Stimulated activated CD4-positive, alpha-beta T cell treated with anti-CD3 and anti-CD28 coated beads, Interleukin-15, amount 100 ng/mL, for 24 hours (primary cell): Measurements from ENCODE around the gene EHBP1.
"Not testable (repeated sequence)": the region's sequence is repeated elsewhere in the genome, so short reads cannot be mapped to it uniquely, and the experiment has no call there.

Experiments
- DNase-seq: peaks from one replicate; pipeline ENCODE4 v3.0.0-alpha.2; 2020

The EHBP1 gene

DNA sequence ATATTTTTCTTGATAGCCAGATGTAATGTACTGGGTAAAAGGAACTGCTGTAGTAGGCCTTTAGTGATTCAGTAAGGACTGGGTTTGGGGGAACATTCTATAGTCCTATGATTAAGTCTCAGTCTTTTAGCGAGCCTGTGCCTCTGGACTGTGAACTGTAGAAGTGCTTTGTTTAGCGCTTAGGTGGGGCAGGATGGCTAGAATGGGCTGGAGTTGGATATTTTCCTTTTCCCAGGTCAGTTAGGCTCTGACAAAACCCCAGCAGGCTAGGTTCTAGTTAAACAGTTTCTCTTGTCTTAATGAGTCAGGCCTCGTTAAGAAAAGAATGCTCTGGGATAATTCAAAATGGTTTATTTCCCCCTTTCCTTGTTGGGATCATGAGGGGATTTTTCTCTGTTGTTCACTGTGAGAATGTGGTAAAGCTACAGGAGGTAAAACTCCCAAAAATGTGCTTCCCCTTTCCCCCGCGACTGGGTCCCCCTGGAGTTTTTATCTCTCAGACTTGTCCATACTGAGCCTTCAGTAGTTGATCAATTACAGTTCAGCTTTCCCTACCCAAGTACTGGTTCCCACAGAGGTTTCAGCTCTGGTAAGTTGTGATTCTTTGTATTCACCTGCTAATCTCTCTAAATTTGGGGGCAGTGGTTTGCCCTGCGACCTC lies 31.5 kb downstream of the EHBP1 start:
- DNase-seq: no peak

DNA sequence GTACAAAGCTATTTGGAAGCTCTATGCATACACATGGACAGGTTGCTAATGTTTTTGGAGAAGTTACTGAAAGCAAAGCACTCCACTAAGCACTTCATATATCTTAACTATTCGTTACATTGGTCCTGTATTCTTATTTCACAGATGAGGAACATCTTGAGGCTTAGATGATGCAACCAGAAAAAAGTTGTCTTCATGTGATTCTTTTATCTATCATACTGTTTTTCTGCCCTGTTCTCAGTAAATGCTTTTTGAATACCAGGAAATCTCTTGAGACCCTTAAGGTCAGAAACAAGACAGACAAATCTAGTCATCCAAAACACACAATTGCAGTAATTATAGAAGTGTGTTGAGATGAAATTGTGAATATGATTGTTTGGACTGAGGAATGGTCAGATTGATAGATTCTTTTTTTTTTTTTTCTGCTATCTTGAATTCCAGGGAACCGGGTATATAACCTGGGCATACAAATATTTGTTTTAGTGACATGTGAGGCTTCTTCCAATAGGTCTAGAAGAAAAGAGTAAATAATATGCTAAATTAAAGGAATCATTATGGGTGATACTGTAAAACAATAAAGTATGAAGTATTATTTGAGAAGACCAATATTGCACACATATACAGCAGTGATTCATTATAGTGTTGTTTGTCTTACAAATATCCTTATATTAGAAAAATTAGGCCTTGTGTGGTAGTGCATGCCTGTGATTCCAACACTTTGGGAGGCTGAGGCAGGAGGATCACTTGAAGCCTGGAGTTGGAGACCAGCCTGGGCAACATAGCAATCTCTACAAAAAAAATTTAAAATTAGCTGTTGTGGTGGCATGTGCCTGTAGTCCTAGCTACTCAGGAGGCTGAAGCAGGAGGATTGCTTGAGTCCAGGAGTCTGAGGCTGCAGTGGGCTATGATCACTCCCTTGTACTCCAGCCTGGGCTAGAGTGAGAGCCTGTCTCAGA lies 33.7 kb downstream of the EHBP1 start:
- no peak for DNase-seq

DNA sequence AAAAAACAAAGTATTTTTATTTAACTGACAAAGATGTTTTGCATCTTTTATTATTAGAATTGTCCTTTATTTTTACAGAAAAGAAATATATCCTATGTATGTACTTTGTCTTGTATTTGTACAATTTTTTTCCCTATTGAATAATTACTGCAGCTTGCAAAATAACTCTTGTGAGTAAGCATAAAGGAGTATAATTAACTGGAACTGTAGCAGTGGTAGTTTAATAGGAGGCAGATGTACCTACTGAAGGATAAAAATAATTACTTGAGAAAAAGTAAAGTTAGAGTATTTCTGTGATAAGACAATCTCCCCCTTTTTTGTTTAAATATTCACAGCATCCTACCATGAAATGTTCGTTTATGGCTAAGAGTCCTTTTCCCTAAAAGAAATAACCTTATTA lies 34.7 kb downstream of the EHBP1 start:
- no peak for DNase-seq

DNA sequence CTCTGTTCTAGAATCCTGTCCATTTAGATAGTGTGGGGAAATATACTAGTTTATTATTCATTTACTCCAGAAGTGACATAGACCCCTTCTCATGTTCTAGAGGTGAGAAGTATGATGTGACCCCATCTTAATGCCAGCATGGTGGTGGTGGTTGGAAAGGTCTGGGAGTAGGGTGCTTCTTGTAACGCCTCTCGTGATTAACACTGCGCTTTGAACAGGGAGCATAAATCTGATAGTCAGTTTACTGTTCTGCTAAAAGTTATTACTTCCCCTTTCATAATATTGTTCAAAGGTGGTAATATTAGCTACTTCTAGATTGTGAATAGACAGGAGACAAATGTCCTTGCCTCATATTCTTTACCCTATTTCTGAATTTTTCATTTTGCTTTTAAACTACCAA lies 35.6 kb downstream of the EHBP1 start:
- no peak for DNase-seq

DNA sequence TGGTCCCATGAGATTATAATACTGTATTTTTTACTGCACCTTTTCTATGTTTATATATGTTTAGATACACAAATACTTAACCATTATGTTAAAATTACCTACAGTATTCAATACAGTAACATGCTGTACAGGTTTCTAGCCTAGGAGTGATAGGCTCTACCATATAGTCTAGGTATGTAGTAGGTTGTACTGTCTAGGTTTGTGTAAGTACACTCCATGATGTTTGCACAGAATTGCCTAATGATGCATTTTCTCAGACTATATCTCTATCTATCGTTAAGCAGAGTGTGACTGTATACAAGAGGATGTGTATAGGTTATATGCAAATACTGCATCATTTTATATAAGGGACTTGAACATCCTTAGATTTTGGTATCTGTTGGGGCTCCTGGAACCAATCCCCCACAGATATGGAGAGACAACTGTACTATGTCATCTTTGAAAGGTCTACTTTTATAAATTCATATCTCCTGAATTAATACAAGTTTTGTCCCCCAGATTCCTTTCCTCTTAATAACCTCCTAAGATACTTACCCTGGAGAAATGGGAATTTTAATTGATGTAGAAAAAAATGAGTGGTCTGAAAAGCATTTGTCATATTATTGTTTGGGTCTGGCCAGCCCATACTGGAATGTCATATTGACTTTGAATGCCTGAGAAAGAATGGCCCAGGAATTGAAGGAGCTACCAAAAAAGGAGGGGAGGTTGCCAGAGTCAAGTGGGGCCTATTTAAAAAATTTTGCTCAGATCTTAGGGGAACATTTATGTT lies 36.6 kb downstream of the EHBP1 start:
- no peak for DNase-seq

DNA sequence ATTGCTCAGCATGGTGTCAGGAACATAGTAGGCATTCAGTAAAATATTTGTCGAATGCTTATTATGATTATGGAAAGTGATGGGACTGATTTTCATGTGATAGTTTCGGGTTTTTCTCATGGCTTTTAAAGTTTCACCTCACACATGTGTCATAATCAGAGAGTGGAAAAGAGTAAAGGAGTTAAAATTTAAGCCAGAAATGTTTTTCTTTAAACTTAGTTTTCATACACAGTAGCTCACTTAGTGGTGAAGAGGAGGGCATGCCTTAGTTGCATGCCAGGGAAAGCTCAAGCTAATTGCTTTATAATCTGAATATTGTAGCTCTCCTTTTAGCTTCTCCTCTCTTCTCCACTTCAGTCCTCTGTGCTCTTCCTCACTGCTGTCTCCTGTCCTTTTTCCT lies 38.0 kb downstream of the EHBP1 start:
- no peak for DNase-seq

DNA sequence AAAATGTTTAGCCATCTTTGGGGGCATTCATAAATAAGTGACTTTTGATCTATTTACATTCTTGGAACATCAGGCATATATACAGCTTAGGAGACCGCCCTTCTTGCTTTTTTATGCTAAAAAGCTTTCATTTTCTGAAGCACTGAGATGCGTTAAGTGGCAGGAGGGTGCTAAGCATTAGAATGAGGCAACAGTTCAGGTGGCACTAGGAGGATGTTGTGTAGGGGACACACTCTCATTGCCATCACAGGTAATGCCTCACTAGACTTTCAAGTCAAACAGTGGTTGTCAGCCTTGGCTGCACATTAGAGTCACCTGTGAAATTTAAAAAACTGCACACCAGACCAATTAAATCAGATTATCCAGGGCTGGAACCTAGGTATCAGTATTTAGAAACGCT lies 39.1 kb downstream of the EHBP1 start:
- no peak for DNase-seq

DNA sequence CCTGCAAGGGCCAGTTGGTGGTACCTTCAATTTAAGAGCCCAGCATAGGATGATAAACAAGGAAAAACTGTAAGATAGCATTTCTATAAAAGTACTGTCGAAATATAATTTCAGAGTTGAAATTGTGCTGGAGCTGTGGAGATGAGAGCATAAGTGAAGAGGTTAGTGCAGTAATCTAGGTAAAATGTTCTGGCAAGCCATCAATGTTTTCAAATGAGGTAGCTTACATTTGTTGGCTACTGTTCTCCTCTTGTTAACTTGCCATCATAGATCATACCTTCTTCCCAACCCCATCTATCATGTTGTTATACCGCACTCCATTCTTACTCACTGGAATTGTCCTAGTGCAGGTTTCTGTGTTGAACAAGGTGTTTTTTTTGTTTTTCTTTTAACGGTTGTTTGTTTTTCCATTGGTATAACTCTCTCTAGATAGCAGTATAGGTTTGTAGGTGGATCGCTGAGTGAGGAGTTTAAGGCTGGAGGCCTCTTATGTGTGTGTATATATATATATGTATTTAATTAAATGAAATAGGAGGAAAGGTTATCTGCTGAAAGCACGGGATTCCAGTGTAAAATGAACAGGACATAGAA lies 40.5 kb downstream of the EHBP1 start:
- DNase-seq: no peak

DNA sequence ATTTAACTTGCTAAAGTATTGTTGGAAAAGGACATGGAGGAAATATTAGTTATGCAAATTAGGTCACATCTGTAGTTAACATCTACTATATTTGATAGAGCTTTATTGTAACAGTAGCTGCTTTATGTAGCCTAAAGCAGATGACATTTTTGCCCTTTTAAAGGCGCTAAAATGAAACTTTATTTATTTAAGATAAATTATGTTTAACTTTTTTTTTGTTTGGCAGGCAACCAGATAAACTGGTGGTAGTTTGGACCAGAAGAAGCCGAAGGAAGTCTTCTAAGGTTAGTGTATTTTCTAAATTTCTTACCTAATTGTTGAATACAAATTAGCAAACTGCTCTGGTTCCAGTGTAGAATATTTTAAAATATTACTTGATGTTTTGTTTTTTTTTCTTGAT lies 41.7 kb downstream of the EHBP1 start:
- DNase-seq: no peak

DNA sequence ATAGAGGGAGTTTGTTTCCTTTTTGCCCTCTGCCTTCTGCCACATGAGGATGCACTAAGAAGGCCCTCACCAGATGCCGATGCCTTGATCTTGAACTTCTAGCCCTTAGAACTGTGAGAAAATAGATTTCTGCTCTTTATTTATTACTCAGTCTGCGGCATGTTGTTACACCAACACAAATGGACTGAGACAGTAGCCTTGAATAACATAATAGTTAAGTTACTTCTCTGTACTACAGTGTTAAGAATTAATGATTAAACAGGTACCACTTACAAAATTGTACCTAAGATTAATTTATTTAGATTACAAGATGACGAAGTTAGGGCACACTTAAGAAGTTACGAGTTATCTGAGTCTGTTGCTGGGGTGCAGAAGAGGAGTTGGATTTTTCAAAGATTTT lies 42.4 kb downstream of the EHBP1 start:
- DNase-seq: no peak

DNA sequence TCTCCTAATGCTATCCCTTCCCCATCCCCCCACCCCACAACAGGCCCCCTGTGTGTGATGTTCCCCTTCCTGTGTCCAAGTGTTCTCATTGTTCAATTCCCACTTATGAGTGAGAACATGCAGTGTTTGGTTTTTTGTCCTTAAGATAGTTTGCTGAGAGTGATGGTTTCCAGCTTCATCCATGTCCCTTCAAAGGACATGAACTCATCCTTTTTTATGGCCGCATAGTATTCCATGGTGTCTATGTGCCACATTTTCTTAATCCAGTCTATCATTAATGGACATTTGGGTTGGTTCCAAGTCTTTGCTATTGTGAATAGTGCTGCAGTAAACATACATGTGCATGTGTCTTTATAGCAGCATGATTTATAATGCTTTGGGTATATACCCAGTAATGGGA lies 43.6 kb downstream of the EHBP1 start:
- DNase-seq: not testable (repeated sequence)

DNA sequence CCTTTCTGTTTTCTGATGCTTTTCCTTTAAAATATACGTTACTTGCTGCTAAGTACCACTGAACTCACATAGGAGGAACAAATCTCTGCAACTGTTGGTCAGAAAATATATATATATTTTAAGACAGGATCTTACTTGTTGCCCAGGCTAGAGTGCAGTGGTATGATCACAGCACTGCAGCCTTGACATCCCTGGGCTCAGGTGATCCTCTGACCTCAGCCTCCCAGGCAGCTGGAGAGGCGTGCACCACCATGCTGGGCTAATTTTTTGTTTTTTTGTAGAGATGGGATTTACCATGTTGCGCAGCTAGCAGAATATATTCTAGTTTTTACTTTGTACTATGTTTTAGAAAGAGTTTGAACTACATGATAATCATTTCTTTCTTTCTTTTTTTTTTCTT lies 51.5 kb downstream of the EHBP1 start:
- DNase-seq: no peak

DNA sequence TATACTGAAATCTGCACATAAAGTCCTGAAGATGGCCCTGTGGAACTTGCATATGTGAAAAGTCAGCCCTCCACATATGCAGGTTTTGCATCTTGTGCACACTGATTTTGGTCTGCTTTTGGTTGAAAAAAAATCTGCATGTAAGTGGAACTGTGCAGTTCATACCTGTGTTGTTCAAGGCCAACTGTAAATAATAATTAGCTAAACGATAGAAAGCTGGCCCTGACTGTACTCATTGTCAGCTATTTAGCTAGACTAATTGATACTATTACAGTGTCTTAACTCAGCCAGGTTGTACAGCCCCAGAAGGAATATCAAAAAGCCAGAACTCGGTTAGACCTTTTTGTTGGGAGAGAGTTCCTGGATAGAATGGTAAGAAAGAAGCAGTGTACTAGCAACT lies 54.5 kb downstream of the EHBP1 start:
- no peak for DNase-seq

DNA sequence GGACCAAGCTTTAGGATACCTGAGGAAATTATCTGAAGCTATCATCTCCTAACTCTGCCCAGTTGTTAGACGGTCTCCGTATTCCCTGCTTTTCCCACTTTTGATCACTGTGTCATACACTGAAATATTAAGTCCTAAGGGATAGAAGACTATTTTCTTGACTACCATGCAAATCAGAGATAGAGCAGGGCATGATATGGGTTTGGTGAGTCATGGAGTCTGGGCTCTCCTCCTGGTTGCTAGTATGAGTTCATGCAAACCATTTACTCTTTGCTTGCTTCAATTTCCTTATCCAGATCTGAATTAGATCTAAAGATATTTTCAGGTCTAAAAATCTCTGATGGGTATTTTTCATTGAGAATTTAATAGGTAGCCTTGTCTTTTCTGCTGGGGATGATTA lies 55.0 kb downstream of the EHBP1 start:
- DNase-seq: no peak

DNA sequence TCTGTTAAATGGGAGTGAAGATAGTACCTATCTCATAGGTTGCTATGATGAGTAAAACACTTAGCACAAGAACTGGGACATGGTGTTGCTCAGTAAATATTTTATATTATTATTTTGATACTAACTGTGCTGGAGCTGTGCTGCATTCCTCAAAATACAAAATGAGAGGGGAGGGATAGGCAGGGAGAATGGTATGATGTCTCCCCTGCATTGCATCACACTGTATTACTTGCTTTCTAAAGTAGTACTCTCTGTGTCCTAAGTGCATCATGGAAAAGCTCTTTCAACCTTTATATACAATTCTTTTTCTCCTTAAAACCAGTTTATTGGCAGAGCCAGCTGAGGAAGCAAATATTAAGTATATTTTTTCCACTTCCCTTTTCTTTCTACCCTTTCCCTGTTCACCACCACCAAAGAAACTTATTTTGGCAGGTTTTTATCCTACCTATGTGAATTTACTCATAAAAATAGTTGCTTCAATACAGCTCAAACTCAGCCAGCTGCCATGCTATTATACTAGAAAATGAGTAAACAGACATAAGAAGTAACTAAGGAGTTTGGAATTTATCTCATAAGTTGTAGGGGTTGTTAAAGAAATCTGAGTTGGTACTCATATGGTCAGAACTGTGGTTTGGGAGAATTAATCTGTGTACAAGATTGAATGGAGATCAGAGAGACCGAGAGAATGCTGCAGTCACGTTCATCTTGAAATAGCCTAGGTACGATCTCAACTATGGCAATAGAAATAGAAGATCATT lies 60.3 kb downstream of the EHBP1 start:
- no peak for DNase-seq

DNA sequence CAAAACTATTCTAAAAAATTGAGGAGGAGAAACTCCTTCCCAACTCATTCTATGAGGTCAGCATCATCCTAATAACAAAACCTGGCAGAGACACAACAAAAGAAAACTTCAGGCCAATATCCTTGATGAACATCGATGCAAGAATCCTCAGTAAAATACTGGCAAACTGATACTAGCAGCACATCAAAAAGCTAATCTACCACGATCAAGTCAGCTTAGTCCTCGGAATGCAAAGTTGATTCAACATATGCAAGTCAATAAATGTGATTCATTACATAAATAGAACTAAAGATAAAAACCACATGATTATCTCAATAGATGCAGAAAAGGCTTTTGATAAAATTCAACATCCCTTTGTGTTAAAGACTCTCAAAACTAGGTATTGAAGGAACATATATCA lies 63.1 kb downstream of the EHBP1 start:
- no peak for DNase-seq

DNA sequence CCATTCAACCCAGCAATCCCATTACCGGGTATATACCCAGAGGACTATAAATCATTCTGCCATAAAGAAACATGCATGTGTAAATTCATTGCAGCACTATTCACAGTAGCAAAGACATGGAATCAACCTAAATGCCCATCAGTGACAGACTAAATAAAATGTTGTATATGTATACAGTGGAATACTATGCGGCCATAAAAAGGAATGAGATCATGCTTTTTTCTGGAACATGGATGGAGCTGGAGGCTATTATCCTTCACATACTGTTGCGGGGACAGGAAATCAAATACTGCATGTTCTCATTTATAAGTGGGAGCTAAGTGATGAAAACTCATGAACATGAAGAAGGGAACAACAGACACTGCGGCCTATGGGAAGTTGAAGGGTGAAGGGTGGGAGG lies 65.1 kb downstream of the EHBP1 start:
- DNase-seq: no peak

DNA sequence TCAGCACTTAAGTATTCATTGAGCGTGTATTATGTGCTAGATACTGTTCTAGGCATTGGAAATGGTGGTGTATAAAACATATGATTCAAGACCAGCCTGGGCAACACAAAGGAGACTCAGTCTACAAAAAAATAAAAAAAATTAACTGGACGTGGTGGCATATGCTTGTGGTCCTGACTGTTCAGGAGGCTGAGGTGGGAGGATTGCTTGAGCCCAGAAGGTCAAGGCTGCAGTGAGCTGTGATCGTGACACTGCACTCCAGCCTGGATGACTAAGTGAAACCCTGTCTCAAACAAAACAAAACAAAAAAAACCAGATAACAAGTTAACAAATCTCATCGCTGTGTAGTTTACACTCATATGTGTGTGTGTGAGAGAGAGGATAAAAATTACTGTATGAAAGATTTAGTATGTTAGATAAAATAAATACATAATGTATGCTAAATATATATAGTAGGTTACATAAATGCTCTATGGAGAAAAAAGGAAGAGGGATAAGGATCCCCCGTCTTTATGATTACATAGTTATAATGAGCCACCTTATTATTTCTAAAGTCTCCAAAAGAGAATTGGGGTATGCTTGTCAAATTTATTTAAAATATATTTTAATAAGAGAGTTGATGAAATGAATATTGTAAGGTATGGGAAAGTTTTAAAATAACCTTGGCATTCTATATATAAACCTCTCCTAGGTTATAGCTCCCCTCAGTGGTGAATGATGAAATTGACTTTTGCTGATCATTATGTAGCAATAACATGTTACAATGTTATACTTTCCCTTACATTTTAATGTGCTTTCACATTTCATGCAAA lies 69.2 kb downstream of the EHBP1 start:
- DNase-seq: no peak

DNA sequence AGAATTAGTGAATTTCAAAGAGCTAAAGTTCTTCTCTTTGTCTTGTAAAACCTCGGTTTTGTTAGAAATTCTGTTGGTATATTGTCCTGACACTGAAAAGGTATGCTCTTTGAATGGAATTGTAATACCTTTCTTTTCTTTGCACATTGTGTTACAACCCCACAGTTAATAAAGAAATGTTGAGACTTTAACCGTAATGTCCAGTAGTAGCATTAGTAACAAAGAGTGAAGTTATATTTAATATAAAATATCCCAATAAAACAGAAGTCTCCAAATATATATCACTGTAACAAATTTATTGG lies 69.8 kb downstream of the EHBP1 start:
- DNase-seq: no peak

DNA sequence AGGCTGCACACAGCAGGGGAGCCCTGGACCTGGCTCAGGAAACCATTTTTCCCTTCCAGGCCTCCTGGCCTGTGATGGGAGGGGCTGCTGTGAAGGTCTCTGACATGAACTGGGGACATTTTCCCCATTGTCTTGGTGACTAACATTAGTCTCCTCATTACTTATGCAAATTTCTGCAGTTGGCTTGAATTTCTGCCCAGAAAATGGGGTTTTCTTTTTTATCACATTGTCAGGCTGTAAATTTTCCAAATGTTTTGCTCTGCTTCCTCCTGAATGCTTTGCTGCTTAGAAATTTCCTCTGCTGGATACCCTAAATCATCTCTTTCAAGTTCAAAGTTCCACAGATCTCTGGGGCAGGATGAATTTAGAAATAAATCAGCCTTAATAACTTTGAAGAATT lies 78.2 kb downstream of the EHBP1 start:
- DNase-seq: no peak

DNA sequence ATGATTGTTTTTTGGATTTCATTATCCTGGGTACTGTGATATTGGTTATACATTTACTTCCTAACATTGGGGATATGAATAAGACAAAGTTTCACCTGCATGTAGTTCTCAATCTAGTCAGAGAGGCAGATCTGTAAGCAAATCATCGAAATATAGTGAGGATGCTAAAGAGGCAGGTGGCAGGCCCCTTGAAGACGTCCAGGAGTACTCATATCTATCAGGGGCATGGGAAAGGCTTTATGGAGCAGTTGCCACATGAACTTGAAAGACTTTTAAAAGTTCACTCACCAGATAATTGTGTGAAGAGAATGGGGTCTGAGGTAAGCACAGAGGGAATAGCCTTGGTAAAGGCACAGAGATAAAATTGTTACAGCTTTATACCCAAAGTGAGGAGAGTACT lies 78.8 kb downstream of the EHBP1 start:
- DNase-seq: no peak

DNA sequence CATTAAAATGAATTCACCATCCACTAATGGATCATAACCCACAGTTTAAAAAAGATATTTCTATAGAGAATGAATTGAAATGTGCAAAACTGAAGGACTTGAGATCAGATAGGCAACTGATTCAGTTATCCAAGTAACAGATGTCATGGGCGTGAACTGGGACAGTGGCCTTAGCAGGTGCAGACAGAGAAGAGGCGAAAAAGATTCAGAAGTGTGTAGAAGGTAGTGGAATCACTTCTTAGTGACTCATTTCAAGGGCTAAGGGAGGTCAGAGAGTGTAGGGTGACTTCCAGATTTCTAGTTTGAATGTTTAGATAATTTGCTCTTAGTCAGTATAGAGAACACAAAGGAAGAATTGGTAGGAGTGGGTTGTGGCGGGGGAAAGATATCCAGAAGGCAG lies 79.7 kb downstream of the EHBP1 start:
- DNase-seq: no peak
